ENCODE measurements around the gene SLF2.

SLF2 gene

GRCh38 chr10:100983868-100984671 lies 71.3 kb downstream of the SLF2 start:
- DNase-seq, result no peak

- DNase-seq, result no peak
These were observed 72.0 kb downstream of the SLF2 start for GRCh38 chr10:100984672-100985177.

- no peak for DNase-seq
These were observed 72.6 kb downstream of the SLF2 start for GRCh38 chr10:100985336-100985735.

GRCh38 chr10:100986623-100986951 lies 73.8 kb downstream of the SLF2 start:
- DNase-seq, result no peak

- peak; percentile 69 to 71 for DNase-seq
These were observed 74.4 kb downstream of the SLF2 start, which contains the start of the genes MRPL43 and TWNK for GRCh38 chr10:100986952-100987684. Gene MRPL43 (minus strand): TSS chr10:100987497. CDS start chr10:100987443, 54 bp downstream. Gene TWNK (plus strand): TSS chr10:100987543. CDS start chr10:100988211, 668 bp downstream.

GRCh38 chr10:100987685-100988049 lies 74.9 kb downstream of the SLF2 start:
- no peak for DNase-seq

- no peak for DNase-seq
These were observed 75.4 kb downstream of the SLF2 start for GRCh38 chr10:100988166-100988565.

- DNase-seq, result no peak
These were observed 76.3 kb downstream of the SLF2 start for GRCh38 chr10:100989088-100989487.

GRCh38 chr10:100993986-100994708 lies 81.4 kb downstream of the SLF2 start:
- DNase-seq, result no peak

GRCh38 chr10:100995181-100995580 lies 82.4 kb downstream of the SLF2 start:
- no peak for DNase-seq

GRCh38 chr10:100996678-100997359 lies 84.1 kb downstream of the SLF2 start:
- no peak for DNase-seq

- peak; percentile 46 to 62 for DNase-seq
These were observed 84.8 kb downstream of the SLF2 start for GRCh38 chr10:100997360-100998182.

GRCh38 chr10:100998183-100998990 lies 85.6 kb downstream of the SLF2 start:
- peak; percentile 47 to 50 for DNase-seq

- DNase-seq, result peak; percentile 32 to 65
These were observed 86.4 kb downstream of the SLF2 start for GRCh38 chr10:100998991-100999741.

GRCh38 chr10:100999742-101000126 lies 87.0 kb downstream of the SLF2 start, which contains the start of gene LZTS2:
Gene LZTS2 (plus strand): TSS chr10:100999808. CDS start chr10:101002539, 2,731 bp downstream.
- DNase-seq, result no peak

GRCh38 chr10:101000127-101000914 lies 87.6 kb downstream of the SLF2 start:
- DNase-seq, result no peak

- DNase-seq, result no peak
These were observed 88.3 kb downstream of the SLF2 start for GRCh38 chr10:101000915-101001658.

- DNase-seq, result no peak
These were observed 88.9 kb downstream of the SLF2 start for GRCh38 chr10:101001659-101002035.

Measured in AML-193 (cell line).